GM21360 (cell line): ENCODE measurements around the gene ISCU.
A peak's percentile ranks its signal among the peaks of the same experiment; 100 is the strongest.

Source experiments
- ATAC-seq: cut with Tn5 transposase; IDR thresholded peaks from one replicate; pipeline ENCODE4 v1.9.1; 2021; ENCODE audit warnings: mild to moderate bottlenecking, moderate library complexity; ENCODE audit not compliant: unreplicated experiment

Gene ISCU

GRCh38 chr12:108562348-108563135, at the start of gene ISCU:
TSS of gene ISCU (plus strand) at chr12:108562596. CDS start at chr12:108562623, 27 bp downstream.
- ATAC-seq: peak; percentile 52

- ATAC-seq: peak; percentile 1
These were observed 47.9 kb upstream of the ISCU start for GRCh38 chr12:108514468-108514972.

GRCh38 chr12:108514973-108515814, 47.2 kb upstream of the ISCU start, which contains the start of gene FICD:
TSS of gene FICD (plus strand) at chr12:108515277. CDS start at chr12:108516973, 1,696 bp downstream.
- peak; percentile 78 for ATAC-seq

- no peak for ATAC-seq
These were observed 46.5 kb upstream of the ISCU start for GRCh38 chr12:108515916-108516315.

- ATAC-seq: no peak
These were observed 45.7 kb upstream of the ISCU start for GRCh38 chr12:108516511-108517275.

- ATAC-seq: no peak
These were observed 44.9 kb upstream of the ISCU start for GRCh38 chr12:108517288-108518100.

- ATAC-seq: no peak
These were observed 44.2 kb upstream of the ISCU start for GRCh38 chr12:108518101-108518715.

- no peak for ATAC-seq
These were observed 43.5 kb upstream of the ISCU start for GRCh38 chr12:108518716-108519496.

GRCh38 chr12:108519558-108519957, 42.8 kb upstream of the ISCU start:
- no peak for ATAC-seq

GRCh38 chr12:108523365-108523764, 39.0 kb upstream of the ISCU start:
- no peak for ATAC-seq

- ATAC-seq: no peak
These were observed 36.7 kb upstream of the ISCU start for GRCh38 chr12:108525681-108526080.

- ATAC-seq: no peak
These were observed 35.8 kb upstream of the ISCU start for GRCh38 chr12:108526482-108527165.

- ATAC-seq: no peak
These were observed 35.3 kb upstream of the ISCU start for GRCh38 chr12:108527166-108527496.

- ATAC-seq: no peak
These were observed 32.2 kb upstream of the ISCU start for GRCh38 chr12:108530161-108530560.

GRCh38 chr12:108531929-108532848, 30.2 kb upstream of the ISCU start:
- ATAC-seq: no peak

GRCh38 chr12:108538146-108538545, 24.2 kb upstream of the ISCU start:
- ATAC-seq: no peak

GRCh38 chr12:108538616-108539195, 23.7 kb upstream of the ISCU start:
- no peak for ATAC-seq
